WI38 (cell line): Measurements from ENCODE around the gene SLC25A22.

ENCODE experiments used
- H3K4me3 ChIP-seq: 2 replicates; pipeline ENCODE4 v1.5.1; 2011; ENCODE audit warnings: low read depth, mild to moderate bottlenecking, control low read depth, low read length
- CTCF ChIP-seq: IDR thresholded peaks from 2 replicates; pipeline ENCODE4 v1.5.1; 2012; ENCODE audit warnings: low read depth, mild to moderate bottlenecking, control low read depth, low read length

Gene SLC25A22

GRCh38 chr11:801097-801780 lies 3.2 kb upstream of the SLC25A22 start:
- no peak for TF ChIP-seq CTCF
- no peak overlapping the region for H3K4me3 ChIP-seq

GRCh38 chr11:800473-800872 lies 2.4 kb upstream of the SLC25A22 start:
- no peak for TF ChIP-seq CTCF

GRCh38 chr11:799641-800316 lies 1.7 kb upstream of the SLC25A22 start:
- H3K4me3 ChIP-seq, result no peak overlapping the region
- TF ChIP-seq CTCF, result no peak

More at GRCh38 chr11:800473-800872, 2.4 kb upstream of the SLC25A22 start:
- no peak overlapping the region for H3K4me3 ChIP-seq

GRCh38 chr11:797296-798092 lies 587 bp downstream of the SLC25A22 start:
- peak overlapping the region; percentile 79 for H3K4me3 ChIP-seq
- TF ChIP-seq CTCF, result no peak

- TF ChIP-seq CTCF, result no peak
- H3K4me3 ChIP-seq, result peak overlapping the region; percentile 79
Measured at GRCh38 chr11:796565-797295, 1.4 kb downstream of the SLC25A22 start.

- no peak for TF ChIP-seq CTCF
- peak overlapping the region; percentile 79 for H3K4me3 ChIP-seq
Measured at GRCh38 chr11:795634-796564, 2.2 kb downstream of the SLC25A22 start.
